Stimulated activated CD4-positive, alpha-beta T cell treated with anti-CD3 and anti-CD28 coated beads, TNF-alpha, amount 100 ng/mL, for 4 hours (primary cell): ENCODE measurements around the gene DENND4C.
A peak's percentile ranks its signal among the peaks of the same experiment; 100 is the strongest.
"Not testable (repeated sequence)": the region's sequence is repeated elsewhere in the genome, so short reads cannot be mapped to it uniquely, and the experiment has no call there.

Experiments used
- DNase-seq, 3 experiments: peaks; one replicate each; pipeline ENCODE4 v3.0.0-alpha.2; 2020; ENCODE audit warnings: low read depth in 3 of 3

The DENND4C gene

DNA sequence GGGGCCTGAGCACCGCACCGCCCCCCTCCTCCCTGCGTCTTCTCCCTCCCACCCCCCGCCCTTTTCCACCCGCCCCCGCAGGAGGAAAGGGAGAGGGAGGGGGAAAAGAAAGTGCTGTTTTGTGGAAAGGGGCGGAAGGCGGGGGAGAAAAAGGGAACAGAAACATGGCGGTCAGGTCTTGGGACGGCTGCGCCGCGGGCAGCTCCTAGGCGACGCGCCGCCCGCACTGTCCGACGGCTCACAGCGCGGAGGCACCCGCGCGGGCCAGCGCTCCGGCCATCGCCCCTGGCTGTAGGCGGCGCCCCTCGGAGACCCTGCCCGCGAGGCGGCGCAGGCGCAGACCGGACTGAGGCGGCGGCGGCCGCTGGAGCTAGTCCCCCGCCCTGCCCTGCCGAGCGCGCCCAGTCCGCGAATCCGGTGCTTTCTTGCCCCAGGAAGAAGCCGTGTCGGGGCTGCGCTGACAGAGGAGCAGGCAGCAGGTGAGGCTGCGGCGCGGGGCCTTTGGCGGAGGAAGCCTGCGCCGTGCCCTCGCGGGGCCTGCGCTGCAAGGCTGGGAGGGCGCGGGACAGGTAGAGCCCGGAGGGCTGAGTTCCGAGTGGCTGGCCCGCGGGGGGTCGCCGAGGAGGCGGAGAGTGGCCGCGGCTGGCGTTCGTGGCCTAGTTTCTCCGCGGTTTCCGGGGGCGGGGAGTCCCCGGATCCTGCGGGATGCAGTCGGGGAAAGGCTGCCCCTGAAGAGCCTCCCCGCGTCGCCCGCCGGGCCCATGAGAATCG lies at the start of gene DENND4C:
Gene DENND4C (plus strand): TSS at position 339 of the 771 bp plus-strand sequence. CDS start 45,482 bp downstream, outside the sequence.
- DNase-seq = peak; percentile 54 to 60 (median 58)

DNA sequence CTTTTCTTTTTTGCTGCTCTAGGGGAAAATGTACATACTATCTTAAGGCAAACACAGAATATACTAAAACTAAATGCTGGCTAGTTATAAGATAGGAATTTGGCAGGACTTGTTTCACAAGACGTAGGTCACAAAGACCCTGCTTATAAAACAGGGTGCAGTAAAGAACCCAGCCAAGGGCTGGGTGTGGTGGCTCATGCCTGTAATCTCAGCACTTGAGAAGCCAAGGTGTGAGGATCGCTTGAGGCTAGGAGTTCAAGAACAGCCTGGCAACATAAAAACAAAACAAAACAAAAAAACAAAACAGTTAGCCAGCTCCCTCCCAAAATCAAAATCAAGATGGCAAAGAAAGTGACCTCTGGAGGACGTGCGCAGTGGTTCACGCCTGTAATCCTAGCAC lies 49.5 kb upstream of the DENND4C start:
- no peak for DNase-seq

- no peak for DNase-seq
Observed at GRCh38 chr9:19181561-19181960, 48.9 kb upstream of the DENND4C start.

GRCh38 chr9:19184144-19184917 lies 46.2 kb upstream of the DENND4C start:
- DNase-seq = peak; percentile 13 to 64 (median 53)

- DNase-seq = no peak
Observed at GRCh38 chr9:19185191-19185590, 45.3 kb upstream of the DENND4C start.

DNA sequence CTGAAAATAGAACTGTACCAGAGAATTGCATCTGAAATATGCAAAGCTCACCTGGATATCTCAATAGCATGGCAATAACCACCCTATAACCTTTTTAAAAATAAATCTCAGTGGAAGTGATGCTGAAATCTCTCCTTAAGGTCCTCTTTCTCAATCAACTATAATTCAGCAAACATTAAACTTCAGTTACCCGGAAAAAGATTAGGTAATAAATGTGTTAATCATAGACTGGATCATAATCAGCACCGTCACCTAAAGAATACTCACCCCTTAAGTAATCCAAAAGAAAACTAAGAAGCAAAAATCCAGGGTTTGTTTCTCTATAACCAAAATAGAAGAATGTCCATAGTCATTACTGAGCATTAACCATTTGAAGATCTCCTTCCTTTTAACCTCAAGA lies 44.3 kb upstream of the DENND4C start:
- no peak for DNase-seq

DNA sequence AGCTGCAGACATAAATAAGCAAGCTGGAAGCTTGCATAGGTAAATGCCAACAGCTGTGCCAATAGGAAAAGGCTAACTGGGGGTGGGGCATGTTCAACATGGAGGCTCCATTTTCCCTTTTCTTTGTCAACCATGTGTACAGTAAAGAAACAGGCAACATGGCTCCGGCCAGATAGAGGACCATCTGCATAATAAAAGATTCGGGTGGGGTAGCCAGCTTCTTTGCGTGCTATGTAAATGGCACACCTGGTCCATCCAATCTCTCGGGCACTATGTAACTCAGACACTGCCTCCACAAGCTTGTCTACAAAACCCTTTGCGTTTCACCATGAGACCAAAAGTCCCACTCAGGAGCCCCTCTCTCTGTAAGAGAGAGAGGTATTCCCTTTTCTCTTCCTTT lies 41.7 kb upstream of the DENND4C start:
- DNase-seq = no peak

- DNase-seq = no peak
Observed at GRCh38 chr9:19192202-19193028, 38.1 kb upstream of the DENND4C start.

- no peak for DNase-seq
Observed at GRCh38 chr9:19193029-19193324, 37.5 kb upstream of the DENND4C start.

GRCh38 chr9:19193358-19193973 lies 37.0 kb upstream of the DENND4C start:
- not testable (repeated sequence) for DNase-seq

GRCh38 chr9:19198406-19198805 lies 32.1 kb upstream of the DENND4C start:
- no peak for DNase-seq

DNA sequence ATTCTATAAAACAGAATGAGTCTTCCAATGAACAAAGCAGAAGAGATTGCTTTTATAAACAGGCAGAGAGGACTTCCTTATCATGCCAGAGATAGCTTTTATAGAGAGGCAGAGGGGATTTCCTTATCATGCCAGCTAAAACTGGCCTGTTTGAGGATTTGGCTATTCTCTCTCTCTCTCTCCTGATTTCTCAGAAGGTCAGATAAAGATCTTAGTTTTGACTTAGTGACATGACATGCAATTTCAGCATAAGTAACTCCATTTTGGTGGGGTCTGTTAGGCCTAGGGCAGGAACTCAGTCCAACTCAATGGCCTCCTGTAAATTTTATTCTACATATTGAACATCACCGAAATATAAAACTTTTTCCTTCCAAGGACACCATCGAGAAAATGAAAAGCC lies 31.5 kb upstream of the DENND4C start:
- DNase-seq = no peak

- no peak for DNase-seq
Observed at GRCh38 chr9:19200229-19200628, 30.3 kb upstream of the DENND4C start.

DNA sequence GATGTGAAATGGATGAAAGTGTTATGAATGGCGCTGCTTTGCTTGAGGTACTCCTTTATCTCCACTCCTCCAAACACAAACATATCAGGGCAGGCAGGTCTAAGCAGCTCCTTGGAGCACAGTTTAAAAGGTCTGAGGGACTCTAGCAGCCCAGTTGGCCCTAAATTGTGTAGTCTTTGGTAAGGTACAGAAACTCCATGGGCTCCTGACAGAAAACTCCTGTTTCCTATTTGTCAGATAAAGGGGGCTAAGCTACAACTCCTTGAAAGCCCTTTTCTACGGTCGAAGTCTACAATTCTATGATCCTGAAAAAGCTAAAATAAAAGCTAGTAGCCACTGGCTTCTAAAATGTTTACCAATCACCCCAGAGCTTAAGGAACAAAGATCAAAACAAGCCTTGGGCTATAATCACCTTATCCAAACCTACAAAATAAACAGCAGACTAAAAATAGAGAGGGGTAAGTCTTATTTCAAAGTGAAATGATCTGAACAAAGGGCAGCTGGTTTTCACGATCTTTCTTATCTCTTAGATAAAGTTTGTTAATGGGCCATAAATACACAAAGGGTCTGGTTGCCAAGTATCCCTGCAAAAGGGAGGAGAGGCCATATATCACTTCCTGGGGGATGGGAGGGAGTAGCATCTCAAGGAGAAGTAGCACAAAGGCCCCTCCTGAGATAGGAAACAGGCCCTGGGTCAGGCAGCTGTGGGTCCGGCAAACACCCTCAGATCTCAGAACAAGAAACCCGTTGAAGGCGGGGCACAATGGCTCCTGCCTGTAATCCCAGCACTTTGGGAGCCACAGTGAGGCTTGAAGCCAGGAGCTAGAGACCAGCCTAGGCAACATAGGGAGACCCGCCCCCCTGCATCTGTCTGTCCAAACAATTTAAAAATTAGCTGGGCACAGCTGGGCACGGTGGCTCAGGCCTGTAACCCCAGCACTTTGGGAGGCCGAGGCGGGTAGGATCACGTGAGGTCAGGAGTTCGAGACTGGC lies 28.3 kb upstream of the DENND4C start:
- DNase-seq = no peak

DNA sequence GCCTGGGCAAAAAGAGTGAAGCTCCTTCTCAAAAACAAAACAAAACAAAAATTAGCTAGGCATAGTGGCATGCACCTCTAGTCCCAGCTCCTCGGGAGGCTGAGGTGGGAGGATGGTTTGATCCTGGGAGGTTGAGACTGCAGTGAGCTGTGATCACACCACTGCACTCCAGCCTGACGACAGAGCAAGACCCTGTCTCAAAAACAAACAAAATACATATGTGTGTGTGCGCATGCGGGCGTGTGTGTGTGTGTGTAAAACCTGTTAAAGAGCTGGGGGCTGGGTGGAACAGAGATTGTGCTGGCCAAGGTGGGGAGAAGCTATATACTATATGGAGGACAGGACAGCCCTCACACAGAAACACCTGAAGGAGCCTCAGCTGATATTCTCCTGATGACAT lies 27.4 kb upstream of the DENND4C start:
- DNase-seq = no peak

GRCh38 chr9:19208653-19209052 lies 21.8 kb upstream of the DENND4C start:
- no peak for DNase-seq

DNA sequence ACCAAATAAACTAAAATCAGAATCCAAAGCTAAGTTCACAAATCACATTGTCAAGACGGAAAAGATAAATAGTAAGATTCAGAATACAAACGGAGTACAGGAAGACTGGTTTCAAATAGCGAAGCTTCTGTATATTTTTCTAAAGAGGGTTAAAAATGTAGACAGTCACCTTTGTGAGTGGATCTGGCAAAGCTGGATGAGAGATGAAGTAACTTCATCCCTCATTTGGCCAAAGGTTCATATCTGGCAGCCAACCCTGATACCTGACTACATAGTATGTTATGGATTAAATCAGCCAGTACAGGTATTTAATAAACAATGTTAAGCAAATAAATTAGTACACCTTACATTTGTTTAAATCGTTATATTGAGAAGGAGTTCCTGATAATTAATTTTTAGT lies 21.3 kb upstream of the DENND4C start:
- no peak for DNase-seq

- DNase-seq = no peak
Observed at GRCh38 chr9:19213823-19214222, 16.7 kb upstream of the DENND4C start.

- no peak for DNase-seq
Observed at GRCh38 chr9:19216466-19216865, 14.0 kb upstream of the DENND4C start.

GRCh38 chr9:19221326-19221725 lies 9.2 kb upstream of the DENND4C start:
- no peak for DNase-seq

- no peak for DNase-seq
Observed at GRCh38 chr9:19223724-19224123, 6.8 kb upstream of the DENND4C start.
